Smooth muscle cell (in vitro differentiated cells): Measurements from ENCODE around the gene SH3TC2. TPM values are rescaled to one million over a fixed set of nuclear protein-coding genes. Genes with fewer than 3 reads are reported as not detected.

Experiments
- DNase-seq: peaks from one replicate; lab custom pipeline; 2025; ENCODE audit not compliant: unreplicated experiment; lab: John Stamatoyannopoulos, UW
- H2AFZ ChIP-seq: fragments of 200-600 bp; sonication (generic); 2 replicates; pipeline ENCODE4 v1.6.0; 2016; ENCODE audit warnings: antibody characterized with exemption, low read depth, mild to moderate bottlenecking
- H3F3A ChIP-seq: fragments of 200-600 bp; sonication (generic); 2 replicates; pipeline ENCODE4 v1.6.0; 2017; ENCODE audit warnings: antibody characterized with exemption, low read depth
- H3K27ac ChIP-seq: fragments of 200-600 bp; sonication (generic); 2 replicates; pipeline ENCODE4 v1.5.1; 2016; ENCODE audit warnings: low read depth, mild to moderate bottlenecking
- H3K27me3 ChIP-seq: fragments of 200-600 bp; sonication (generic); 2 replicates; pipeline ENCODE4 v1.6.1; 2016; ENCODE audit warnings: low read depth, mild to moderate bottlenecking
- H3K36me3 ChIP-seq: fragments of 200-600 bp; sonication (generic); 2 replicates; pipeline ENCODE4 v1.5.1; 2016; ENCODE audit warnings: low read depth
- H3K4me1 ChIP-seq: fragments of 200-600 bp; sonication (generic); 2 replicates; pipeline ENCODE4 v1.5.1; 2016; ENCODE audit warnings: low read depth
- H3K4me2 ChIP-seq: fragments of 200-600 bp; sonication (generic); 2 replicates; pipeline ENCODE4 v1.6.0; 2016; ENCODE audit warnings: mild to moderate bottlenecking
- H3K4me3 ChIP-seq: fragments of 200-600 bp; sonication (generic); 2 replicates; pipeline ENCODE4 v1.5.1; 2016; ENCODE audit warnings: mild to moderate bottlenecking
- H3K79me2 ChIP-seq: fragments of 200-600 bp; sonication (generic); 2 replicates; pipeline ENCODE4 v1.6.0; 2016; ENCODE audit warnings: low read depth, mild to moderate bottlenecking
- H3K9ac ChIP-seq: fragments of 200-600 bp; sonication (generic); 2 replicates; pipeline ENCODE4 v1.6.0; 2016; ENCODE audit warnings: low read depth
- H3K9me3 ChIP-seq: fragments of 200-600 bp; sonication (generic); replicated peaks from 2 replicates; pipeline ENCODE4 v1.5.1; 2016; ENCODE audit warnings: low read depth
- H4K20me1 ChIP-seq: fragments of 200-600 bp; sonication (generic); 2 replicates; pipeline ENCODE4 v1.6.0; 2016; ENCODE audit warnings: low read depth
- CTCF ChIP-seq: fragments of 200-600 bp; sonication (generic); IDR thresholded peaks from 2 replicates; pipeline ENCODE4 v1.5.1; 2017; ENCODE audit warnings: borderline replicate concordance, mild to moderate bottlenecking, antibody characterized with exemption; ENCODE audit not compliant: insufficient read depth, poor library complexity, severe bottlenecking
- WGBS: methylation state at CpG from one replicate; pipeline ENCODE4 v1.1.7; 2016; ENCODE audit warnings: low lambda C conversion rate; 5-methylcytosine and 5-hydroxymethylcytosine counted together
- polyA plus RNA-seq: library from polyadenylated mRNA; unstranded; fragments of >200 nt; fragmentation: Nextera tagmentation; extraction: Ambion mirVana; gene quantifications from 2 replicates; pipeline ENCODE4 v1.2.1, GENCODE V29; 2016
- total RNA-seq: library from RNA; depleted of rRNA; stranded (reverse); fragments of >200 nt; gene quantifications from 2 replicates; pipeline ENCODE4 v1.2.3, GENCODE V29; 2014

The SH3TC2 gene
- total and polyA plus RNA-seq, 2 experiments from 2014 or later, result 0.31 to 0.46 TPM

- no peak overlapping the region for H3K27ac ChIP-seq
- no peak overlapping the region for H2AFZ ChIP-seq
- H3K4me2 ChIP-seq, result no peak overlapping the region
- H3K4me1 ChIP-seq, result no peaks in the 10 kb centered on the region
- no peak for DNase-seq
- no peak for TF ChIP-seq CTCF
- H3K27me3 ChIP-seq, result peaks cover 4% of the 10 kb centered on the region
- WGBS, result 79% methylated on average over 3 of the region's 3 CpGs
- H3K9ac ChIP-seq, result no peak overlapping the region
- H3K79me2 ChIP-seq, result no peaks in the 10 kb centered on the region
- no peaks in the 10 kb centered on the region for H3F3A ChIP-seq
- no peaks in the 10 kb centered on the region for H4K20me1 ChIP-seq
- H3K36me3 ChIP-seq, result no peaks in the 10 kb centered on the region
- H3K9me3 ChIP-seq, result no peaks in the 10 kb centered on the region
- H3K4me3 ChIP-seq, result no peak overlapping the region
Observed at GRCh38 chr5:149037817-149038216, 25.0 kb downstream of the SH3TC2 start.

GRCh38 chr5:149036970-149037369 is 25.9 kb downstream of the SH3TC2 start:
- Histone ChIP-seq H3K4me2 (no peak overlapping the region), H3K4me1 (no peaks in the 10 kb centered on the region), H3K9ac (no peak overlapping the region), H2AFZ (no peak overlapping the region), H3K36me3 (no peaks in the 10 kb centered on the region), H3K4me3 (no peak overlapping the region), H3K27me3 (peaks cover 4% of the 10 kb centered on the region), H3K79me2 (no peaks in the 10 kb centered on the region), H4K20me1 (no peaks in the 10 kb centered on the region), H3K9me3 (no peaks in the 10 kb centered on the region), H3K27ac (no peak overlapping the region), H3F3A (no peaks in the 10 kb centered on the region)
- TF ChIP-seq CTCF, result no peak
- WGBS, result 86% methylated on average over 2 of the region's 2 CpGs
- no peak for DNase-seq

GRCh38 chr5:149036168-149036567 is 26.7 kb downstream of the SH3TC2 start:
- Histone ChIP-seq H3K4me1 (no peaks in the 10 kb centered on the region), H3K27ac (no peak overlapping the region), H3K9ac (no peak overlapping the region), H3K9me3 (no peaks in the 10 kb centered on the region), H3F3A (no peaks in the 10 kb centered on the region), H3K36me3 (no peaks in the 10 kb centered on the region), H3K4me2 (no peak overlapping the region), H4K20me1 (no peaks in the 10 kb centered on the region), H3K79me2 (no peaks in the 10 kb centered on the region), H2AFZ (no peak overlapping the region), H3K27me3 (peaks cover 4% of the 10 kb centered on the region), H3K4me3 (no peak overlapping the region)
- 94% methylated on average over 3 of the region's 3 CpGs for WGBS
- DNase-seq, result no peak
- TF ChIP-seq CTCF, result no peak

- Histone ChIP-seq H3K9ac (no peak overlapping the region), H3K4me3 (no peak overlapping the region), H3K4me1 (no peaks in the 10 kb centered on the region), H3K9me3 (no peaks in the 10 kb centered on the region), H3K79me2 (no peaks in the 10 kb centered on the region), H3K36me3 (no peaks in the 10 kb centered on the region), H4K20me1 (no peaks in the 10 kb centered on the region), H3F3A (no peaks in the 10 kb centered on the region), H2AFZ (no peak overlapping the region), H3K4me2 (no peak overlapping the region), H3K27me3 (peaks cover 4% of the 10 kb centered on the region), H3K27ac (no peak overlapping the region)
- 22% methylated on average over 8 of the region's 8 CpGs for WGBS
- peak; percentile 81 for TF ChIP-seq CTCF
- peak; percentile 17 for DNase-seq
Observed at GRCh38 chr5:149035372-149035790, 27.5 kb downstream of the SH3TC2 start.
